DMS153 treated with DMSO at 0.1 percent for 48 hours (cell line): ENCODE results near the gene MRPS25.
A peak's percentile ranks its signal among the peaks of the same experiment; 100 is the strongest.

Source experiments
- DNase-seq: peaks from one replicate; lab custom pipeline; 2025; ENCODE audit not compliant: unreplicated experiment; lab: John Stamatoyannopoulos, UW

Gene MRPS25

GRCh38 chr3:15083252-15083651, 18.1 kb upstream of the MRPS25 start:
- no peak for DNase-seq

DNA sequence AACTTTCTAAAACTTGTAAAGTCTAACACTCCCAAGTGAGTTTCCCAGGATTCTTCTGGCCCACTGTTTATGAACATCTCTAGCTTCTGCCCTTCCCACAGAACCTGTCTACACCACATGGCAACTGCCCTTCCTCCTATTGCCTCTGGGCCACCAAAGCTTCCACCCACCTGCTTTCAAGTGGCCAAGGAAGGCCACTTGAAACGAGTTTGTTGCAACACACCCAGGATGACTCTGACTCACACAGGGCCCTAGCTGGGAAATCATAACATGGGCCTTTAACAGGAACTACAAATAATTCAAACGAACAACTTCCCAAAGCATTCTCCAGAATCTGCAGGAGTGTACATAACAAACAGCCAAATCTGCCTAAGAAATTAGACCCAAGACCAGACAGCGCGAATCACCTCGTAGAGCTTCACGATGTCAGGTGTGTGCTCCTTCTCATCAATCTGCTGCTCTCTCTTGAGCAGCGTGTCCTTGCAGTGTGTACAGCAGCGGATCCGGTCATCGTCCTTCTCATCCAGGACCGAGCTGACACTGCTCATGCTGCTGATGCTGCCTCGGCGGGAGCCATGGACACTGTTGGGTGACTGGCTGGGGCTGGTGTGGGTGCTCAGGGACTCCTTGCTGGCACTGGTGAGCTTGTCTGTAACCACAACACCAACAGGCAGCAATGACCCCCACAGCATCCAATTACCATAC, 17.0 kb upstream of the MRPS25 start:
- no peak for DNase-seq

DNA sequence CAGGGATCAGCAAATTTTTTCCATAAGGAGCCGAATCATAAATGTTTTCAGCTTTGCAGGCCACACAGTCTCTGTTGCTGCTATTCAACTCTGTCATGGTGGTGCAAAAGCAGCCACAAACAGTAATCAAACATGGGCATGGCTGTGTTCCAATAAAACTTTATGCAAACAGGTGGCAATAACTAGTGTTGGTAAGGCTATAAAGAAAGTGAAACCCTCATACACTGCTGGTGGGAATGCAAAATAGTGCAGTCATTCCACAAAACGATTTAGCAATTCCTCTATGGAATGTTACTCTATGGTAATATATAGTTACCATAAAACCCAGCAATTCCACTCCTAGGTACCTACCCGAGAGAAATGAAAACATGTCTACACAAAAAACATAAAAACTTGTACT, 14.0 kb upstream of the MRPS25 start:
- no peak for DNase-seq

GRCh38 chr3:15074500-15074899, 9.4 kb upstream of the MRPS25 start:
- DNase-seq = no peak

GRCh38 chr3:15071699-15072098, 6.6 kb upstream of the MRPS25 start:
- DNase-seq = no peak

GRCh38 chr3:15069441-15069840, 4.3 kb upstream of the MRPS25 start:
- DNase-seq = no peak

GRCh38 chr3:15066467-15066866, 1.4 kb upstream of the MRPS25 start:
- DNase-seq = no peak

GRCh38 chr3:15065550-15066007, 464 bp upstream of the MRPS25 start:
- no peak for DNase-seq

GRCh38 chr3:15064299-15064834, 748 bp downstream of the MRPS25 start:
- no peak for DNase-seq

DNA sequence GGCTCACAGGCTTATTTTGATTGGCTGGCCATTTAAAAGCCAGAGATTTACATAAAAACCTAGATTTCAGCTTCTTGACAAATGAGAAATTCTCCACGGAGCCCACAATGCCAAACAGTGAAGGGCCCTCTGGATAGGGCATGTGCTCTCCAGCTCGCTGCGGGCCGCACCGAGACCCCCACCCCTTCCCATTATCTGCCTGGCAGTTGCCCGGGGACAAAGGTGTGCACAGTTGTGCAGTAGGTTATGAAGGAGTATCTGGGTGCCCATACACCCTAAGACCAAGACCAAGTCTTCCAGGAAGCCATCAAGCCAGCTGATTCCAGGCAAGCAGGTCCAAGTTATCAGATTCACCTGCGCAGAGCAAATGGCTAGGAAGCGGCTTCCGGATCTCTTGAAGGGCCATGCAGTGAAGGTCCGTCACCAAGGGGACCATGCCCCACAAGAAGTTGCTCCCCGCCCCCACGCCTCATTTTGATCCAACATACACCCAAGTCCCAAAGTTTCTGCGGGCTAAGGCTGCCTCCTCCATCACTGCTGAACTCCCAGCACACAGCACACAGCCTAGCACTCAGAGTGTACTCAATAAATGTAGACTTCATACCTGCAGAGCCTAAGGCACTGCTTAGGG, 1.3 kb downstream of the MRPS25 start:
- no peak for DNase-seq

DNA sequence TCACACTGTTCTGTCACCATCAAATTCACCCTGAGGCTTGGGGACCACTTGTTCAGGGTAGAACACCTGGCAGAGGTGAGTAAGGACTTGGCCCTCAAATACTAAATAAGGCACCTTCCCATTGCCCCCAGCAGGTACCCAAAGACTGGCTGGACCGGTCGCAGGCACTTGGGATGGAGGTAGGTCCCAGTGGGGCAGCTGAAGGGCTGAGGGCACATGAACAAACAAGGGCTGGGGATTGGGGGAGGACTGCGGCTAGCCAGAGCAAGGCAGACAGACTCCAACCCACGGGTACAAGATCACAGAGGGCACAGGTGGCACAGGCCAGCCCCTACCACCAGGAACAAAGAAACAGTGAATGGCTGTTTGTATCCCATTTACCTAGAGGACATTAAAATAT, 1.9 kb downstream of the MRPS25 start:
- no peak for DNase-seq

- DNase-seq = no peak
Observed at GRCh38 chr3:15060029-15060428, 5.1 kb downstream of the MRPS25 start.

DNA sequence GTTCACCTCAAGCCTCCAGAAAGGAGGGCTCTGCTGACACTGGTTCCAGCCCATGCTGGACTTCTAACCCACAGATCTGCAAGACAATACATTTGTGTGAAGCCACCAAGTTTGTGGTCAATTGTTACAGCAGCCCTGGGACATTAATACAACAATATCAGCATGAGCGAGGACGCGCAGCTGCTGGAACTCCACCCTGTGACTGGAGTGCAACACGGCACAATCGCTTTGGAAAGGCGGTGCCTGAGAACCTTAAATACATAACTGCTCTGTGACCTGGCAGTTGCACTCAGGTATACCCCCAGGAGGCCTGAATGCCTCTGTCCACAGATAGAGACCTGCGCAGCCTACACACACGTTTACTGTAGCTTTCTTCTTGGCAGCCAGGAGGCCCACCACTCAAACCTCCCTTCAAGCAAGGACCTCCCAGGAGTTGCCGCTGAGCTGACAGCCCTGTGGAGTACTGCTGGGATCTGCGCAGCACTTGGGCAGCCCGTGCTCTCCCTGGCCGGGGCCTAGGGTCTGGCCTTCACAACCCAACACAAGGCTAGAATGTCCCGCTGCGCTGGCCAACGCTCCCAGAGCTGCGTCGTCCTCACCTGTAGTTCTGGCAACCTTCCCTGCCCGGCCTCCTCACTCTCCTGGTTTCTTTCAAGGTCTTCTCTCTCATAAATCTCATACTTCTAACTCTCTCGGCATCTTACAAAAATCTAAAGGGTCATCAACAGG, 8.3 kb downstream of the MRPS25 start:
- DNase-seq = no peak

GRCh38 chr3:15055019-15055557, 10.0 kb downstream of the MRPS25 start:
- DNase-seq = no peak

DNA sequence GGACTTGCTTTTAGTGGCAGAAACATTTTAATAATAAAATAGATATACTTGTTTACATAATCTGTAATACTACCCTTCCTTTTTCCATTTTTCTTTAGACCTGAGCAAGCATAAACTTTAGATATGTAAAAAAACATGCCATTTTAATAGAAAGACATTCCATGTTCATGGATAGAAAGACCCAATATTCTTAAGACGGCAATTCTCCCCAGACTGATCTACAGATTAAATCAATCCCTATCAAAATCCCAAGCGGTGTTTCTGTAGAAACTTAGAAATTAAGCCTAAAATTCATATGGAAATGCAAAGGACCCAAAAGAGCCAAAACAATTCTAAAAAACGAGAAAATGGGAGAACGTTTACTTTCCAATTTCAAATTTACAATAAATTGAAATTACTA, 11.6 kb downstream of the MRPS25 start:
- DNase-seq = no peak

DNA sequence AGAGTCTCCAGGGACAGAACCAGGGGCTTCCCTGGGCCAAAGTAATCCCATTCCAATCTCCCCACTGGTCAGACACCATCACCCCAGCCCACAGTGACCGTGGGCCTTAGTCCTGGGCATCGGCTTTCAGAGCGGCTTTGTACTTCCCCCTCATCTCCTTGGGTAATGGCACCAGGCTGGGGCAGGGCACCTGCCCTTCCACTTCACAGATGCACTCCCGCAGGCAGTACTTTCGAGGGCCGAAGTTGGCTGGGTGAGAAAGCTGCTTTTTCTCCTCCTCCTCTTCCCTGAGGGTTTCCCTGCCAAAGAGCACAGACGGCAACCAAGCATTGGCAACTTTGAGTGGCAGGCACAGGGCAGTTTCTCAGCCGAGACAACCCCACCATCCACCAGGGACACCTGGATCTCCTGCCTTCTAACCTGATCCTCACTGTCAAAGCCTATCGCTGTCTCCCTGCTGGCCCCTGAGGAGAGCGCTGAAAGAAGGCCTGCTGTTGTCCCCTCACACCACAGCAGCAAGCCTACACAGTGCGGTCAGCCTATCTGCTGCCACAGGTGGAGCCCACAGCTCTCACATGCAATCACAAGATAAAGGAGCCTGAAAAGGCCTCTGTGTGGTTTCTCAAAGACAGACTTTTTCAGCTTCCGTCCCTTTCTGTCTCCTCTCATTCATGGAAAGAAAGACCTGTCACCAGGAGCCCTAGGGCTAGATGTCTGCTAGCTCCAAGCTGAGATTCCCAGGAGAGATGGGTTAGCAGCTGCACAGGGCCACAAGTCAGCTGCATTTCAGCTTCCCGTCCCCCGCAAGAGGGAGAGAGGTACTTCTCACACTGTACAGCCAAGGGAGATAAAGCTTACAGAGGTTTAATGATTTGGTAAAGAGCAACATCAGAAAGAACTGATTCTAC, 12.5 kb downstream of the MRPS25 start:
- DNase-seq = no peak

DNA sequence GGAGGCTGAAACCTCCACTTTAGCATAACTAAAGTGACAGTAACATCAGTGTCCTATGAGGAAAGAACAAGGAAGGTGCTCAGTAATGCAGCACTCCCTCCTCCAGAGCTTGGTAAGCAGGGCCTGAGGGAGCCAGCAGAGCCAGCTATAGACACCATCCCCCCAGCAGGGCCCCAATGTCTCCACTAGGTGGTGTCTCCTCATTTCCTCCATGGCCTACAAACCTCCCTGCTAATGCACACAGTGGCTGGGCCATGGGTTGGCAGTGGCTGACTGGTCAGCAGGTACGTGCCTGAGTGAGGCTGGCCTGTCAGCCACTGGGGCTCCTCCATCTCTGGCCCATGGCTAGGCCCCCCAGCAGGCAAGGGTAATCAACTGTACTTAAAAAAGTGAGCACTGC, 13.6 kb downstream of the MRPS25 start:
- peak; percentile 0 for DNase-seq

DNA sequence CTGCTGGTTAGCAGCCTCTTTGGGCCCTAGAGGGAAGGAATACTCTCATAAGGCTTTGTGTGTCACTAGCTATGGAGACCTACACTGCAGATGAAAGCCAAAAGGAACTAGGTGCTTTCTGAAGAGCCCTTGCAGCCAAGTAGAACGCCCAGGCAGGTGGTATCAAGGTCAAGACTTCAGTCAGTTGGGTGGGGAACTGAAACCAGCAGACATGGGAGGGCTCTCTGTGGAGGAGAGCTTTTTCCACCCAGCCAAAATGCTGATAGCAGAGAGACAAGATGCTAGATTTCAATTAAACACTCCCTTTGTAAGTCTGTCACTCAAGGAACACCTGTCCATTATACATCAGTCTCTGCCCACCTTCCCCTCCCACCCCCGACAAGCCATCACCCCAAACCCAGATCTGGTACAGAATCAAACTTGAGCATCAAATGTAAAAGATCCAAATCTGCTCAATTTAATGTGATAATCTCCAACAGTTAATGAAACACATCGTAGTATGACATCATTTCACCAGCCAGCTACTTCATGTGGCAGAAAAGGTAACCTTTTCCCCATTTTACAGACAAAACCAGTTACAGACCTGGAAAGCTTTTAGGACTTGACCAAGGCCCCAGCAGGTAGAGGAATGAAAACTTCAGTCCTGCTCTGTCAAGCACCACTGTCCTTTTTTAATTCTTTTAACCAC, 14.6 kb downstream of the MRPS25 start:
- no peak for DNase-seq

GRCh38 chr3:15049584-15049983, 15.5 kb downstream of the MRPS25 start:
- DNase-seq = no peak

DNA sequence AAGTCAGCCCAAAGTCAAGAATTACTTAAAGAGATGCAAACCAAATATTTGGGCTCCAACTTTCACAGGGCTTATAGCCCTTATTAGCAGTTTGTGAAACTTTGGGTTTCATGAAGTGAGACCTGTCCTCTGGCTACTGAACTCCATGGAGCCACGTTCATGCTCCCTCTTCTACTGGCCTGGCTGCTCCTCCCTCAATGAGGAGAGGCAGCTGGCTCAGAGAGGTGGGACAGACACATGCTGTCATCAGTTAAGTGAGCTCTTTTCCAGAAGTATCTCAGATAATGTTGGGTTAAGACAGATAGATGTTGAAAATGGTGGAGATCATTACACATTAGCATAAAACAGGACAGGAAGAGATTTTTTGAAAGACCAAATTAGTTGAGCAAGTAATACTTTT, 19.4 kb downstream of the MRPS25 start:
- DNase-seq = no peak
